ENCODE data around the gene SOD1.

DNA sequence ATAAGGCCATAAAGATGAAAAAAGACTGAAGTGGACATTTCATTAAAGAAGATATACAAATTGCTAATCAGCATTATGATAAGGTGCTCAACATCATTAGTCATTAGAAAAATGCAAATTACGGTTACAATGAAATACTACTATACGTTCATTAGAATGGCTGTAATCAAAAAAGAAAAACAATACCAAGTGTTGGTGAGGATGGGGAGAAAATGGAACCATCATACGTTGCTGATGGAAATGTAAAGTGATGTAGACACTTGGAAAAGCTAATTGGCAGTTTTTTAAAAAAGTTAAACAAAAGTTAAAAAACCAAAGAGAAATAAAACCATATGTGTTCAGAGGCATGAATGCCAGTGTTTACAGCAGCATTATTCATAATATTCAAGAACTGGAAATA is 8.6 kb upstream of the SOD1 start:
- TF ChIP-seq POLR2A (IDR thresholded peaks at IDR 0.05) (no peak), EP300 (IDR thresholded peaks at IDR 0.05) (no peak)
- TF ChIP-seq, protein P1, sequence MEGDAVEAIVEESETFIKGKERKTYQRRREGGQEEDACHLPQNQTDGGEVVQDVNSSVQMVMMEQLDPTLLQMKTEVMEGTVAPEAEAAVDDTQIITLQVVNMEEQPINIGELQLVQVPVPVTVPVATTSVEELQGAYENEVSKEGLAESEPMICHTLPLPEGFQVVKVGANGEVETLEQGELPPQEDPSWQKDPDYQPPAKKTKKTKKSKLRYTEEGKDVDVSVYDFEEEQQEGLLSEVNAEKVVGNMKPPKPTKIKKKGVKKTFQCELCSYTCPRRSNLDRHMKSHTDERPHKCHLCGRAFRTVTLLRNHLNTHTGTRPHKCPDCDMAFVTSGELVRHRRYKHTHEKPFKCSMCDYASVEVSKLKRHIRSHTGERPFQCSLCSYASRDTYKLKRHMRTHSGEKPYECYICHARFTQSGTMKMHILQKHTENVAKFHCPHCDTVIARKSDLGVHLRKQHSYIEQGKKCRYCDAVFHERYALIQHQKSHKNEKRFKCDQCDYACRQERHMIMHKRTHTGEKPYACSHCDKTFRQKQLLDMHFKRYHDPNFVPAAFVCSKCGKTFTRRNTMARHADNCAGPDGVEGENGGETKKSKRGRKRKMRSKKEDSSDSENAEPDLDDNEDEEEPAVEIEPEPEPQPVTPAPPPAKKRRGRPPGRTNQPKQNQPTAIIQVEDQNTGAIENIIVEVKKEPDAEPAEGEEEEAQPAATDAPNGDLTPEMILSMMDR (IDR thresholded peaks at IDR 0.05), result no peak

Data from gastroesophageal sphincter (tissue), 3 donors.